Measurements from ENCODE around the gene FHIT.

DNA sequence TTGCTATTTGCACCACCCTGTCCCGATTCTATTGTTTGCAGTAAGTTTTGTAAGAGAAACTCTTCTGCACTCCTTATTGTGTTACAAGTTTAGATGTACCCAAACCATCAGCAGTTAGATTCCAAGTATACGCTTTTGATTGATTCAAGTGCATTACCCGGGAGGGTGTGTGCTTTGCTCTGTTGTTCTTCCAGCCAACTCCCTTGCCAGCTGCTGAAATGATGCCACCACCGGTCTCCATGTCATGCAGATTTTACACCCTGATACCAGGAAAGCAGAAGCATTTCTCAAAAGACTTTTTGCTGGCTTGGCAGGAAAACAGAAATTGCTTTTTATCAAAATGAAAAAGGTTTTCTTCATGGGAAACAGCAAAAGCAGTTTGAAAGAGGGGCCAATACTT lies 1194.8 kb downstream of the FHIT start:
- TF ChIP-seq, protein P1, sequence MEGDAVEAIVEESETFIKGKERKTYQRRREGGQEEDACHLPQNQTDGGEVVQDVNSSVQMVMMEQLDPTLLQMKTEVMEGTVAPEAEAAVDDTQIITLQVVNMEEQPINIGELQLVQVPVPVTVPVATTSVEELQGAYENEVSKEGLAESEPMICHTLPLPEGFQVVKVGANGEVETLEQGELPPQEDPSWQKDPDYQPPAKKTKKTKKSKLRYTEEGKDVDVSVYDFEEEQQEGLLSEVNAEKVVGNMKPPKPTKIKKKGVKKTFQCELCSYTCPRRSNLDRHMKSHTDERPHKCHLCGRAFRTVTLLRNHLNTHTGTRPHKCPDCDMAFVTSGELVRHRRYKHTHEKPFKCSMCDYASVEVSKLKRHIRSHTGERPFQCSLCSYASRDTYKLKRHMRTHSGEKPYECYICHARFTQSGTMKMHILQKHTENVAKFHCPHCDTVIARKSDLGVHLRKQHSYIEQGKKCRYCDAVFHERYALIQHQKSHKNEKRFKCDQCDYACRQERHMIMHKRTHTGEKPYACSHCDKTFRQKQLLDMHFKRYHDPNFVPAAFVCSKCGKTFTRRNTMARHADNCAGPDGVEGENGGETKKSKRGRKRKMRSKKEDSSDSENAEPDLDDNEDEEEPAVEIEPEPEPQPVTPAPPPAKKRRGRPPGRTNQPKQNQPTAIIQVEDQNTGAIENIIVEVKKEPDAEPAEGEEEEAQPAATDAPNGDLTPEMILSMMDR (IDR thresholded peaks at IDR 0.05; ENCODE audit: insufficient read depth, low read length, poor library complexity, severe bottlenecking): no peak
- TF ChIP-seq EZH2phosphoT487 (conservative IDR thresholded peaks at IDR 0.05; ENCODE audit: low read length): no peak
